Gastrocnemius medialis (tissue), 4 donors: ENCODE results near the gene SEMA3D.

Experiments used
- CTCF ChIP-seq, 5 experiments: fragments of 450-650 bp in 3 of 5; fragments of 200-600 bp in 2 of 5; sonication (generic) in 2 of 5; IDR thresholded peaks in 4 of 5; conservative IDR thresholded peaks in 1 of 5; 1 replicate in 4 of 5; 2 replicates in 1 of 5; pipeline ENCODE4 v1.5.1; 2016 to 2019; ENCODE audit warnings: antibody characterized with exemption in 5 of 5, mild to moderate bottlenecking in 3 of 5, moderate library complexity in 3 of 5
- POLR2A ChIP-seq, 2 donors: fragments of 450-650 bp; IDR thresholded peaks; one replicate each; pipeline ENCODE4 v1.6.1; 2017; ENCODE audit warnings: antibody characterized with exemption in 2 of 2, mild to moderate bottlenecking in 2 of 2, moderate library complexity in 2 of 2

GRCh38 chr7:85074992-85075391 lies 111.9 kb downstream of the SEMA3D start:
- TF ChIP-seq CTCF (IDR thresholded peaks at IDR 0.05 in 4 of 5, conservative IDR thresholded peaks at IDR 0.05 in 1 of 5) (no peak), POLR2A (IDR thresholded peaks at IDR 0.05) (no peak)
